KMS-11 (cell line): ENCODE measurements around the gene ARSJ.

Experiments used
- H2AFZ ChIP-seq: fragments of 200-600 bp; sonication (generic); 2 replicates; pipeline ENCODE4 v1.6.1; 2016; ENCODE audit warnings: antibody characterized with exemption, mixed run types, low read depth
- H3K27ac ChIP-seq: fragments of 200-600 bp; sonication (generic); 2 replicates; pipeline ENCODE4 v1.6.1; 2016; ENCODE audit warnings: mild to moderate bottlenecking, mixed run types
- H3K27me3 ChIP-seq: fragments of 200-600 bp; sonication (generic); 2 replicates; pipeline ENCODE4 v1.6.1; 2017; ENCODE audit warnings: mild to moderate bottlenecking, low read depth, mixed run types, moderate library complexity; ENCODE audit not compliant: insufficient read depth
- H3K36me3 ChIP-seq: fragments of 200-600 bp; sonication (generic); 2 replicates; pipeline ENCODE4 v1.6.1; 2017; ENCODE audit warnings: mild to moderate bottlenecking, mixed run types; ENCODE audit not compliant: insufficient read depth
- H3K4me1 ChIP-seq: fragments of 200-600 bp; sonication (generic); 2 replicates; pipeline ENCODE4 v1.6.1; 2016; ENCODE audit warnings: mild to moderate bottlenecking, low read depth, mixed run types; ENCODE audit not compliant: poor library complexity, severe bottlenecking
- H3K4me2 ChIP-seq: fragments of 200-600 bp; sonication (generic); 2 replicates; pipeline ENCODE4 v1.7.0; 2016; ENCODE audit warnings: mild to moderate bottlenecking, mixed run types
- H3K4me3 ChIP-seq: fragments of 200-600 bp; sonication (generic); IDR thresholded peaks from 2 replicates; pipeline ENCODE4 v1.6.1; 2017; ENCODE audit warnings: low read depth, low read length, mixed read lengths; ENCODE audit not compliant: insufficient read depth
- H3K79me2 ChIP-seq: fragments of 200-600 bp; sonication (generic); 2 replicates; pipeline ENCODE4 v1.6.1; 2016; ENCODE audit warnings: low read depth, mixed run types; ENCODE audit not compliant: insufficient read depth
- H3K9ac ChIP-seq: fragments of 200-600 bp; sonication (generic); 2 replicates; pipeline ENCODE4 v1.6.1; 2016; ENCODE audit warnings: mild to moderate bottlenecking, mixed run types
- H4K20me1 ChIP-seq: fragments of 200-600 bp; sonication (generic); 2 replicates; pipeline ENCODE4 v1.6.1; 2016; ENCODE audit warnings: mild to moderate bottlenecking, mixed run types; ENCODE audit not compliant: insufficient read depth
- TF ChIP-seq, protein P1 (sequence below): fragments of 200-600 bp; sonication (generic); conservative IDR thresholded peaks from 2 replicates; pipeline ENCODE4 v1.6.1; 2017; ENCODE audit warnings: low read depth, mild to moderate bottlenecking, antibody characterized with exemption, low read length, moderate library complexity, mixed read lengths

Gene ARSJ

DNA sequence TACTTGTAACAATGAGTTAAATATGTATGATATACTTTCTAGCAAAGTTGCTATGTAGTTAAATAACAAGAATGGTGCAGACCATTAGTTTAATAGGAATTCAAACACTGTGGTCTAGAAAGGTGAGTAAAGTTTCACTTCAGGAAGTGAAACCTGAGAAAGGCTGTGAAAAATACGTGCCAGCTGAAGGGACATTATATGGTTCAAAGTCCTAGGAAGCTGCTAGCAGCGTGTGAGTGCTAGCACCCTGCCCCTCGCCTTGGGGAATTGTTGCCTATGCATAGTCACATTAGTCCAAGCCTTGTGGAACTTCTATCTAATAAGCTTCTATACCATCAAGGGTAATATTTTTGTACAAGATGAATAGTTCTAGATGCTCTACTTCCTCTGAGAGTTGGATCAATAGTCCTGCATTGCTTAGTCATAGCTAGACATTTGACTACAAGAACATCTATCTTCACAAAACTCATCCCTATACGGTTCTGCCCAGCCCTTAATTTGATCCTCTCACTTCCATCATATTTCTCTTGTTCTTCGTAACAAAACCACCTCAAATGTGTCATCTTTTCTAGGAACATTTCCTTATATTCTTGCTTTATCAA, 45.8 kb upstream of the ARSJ start:
- no peak overlapping the region for H3K4me3 ChIP-seq
- H3K9ac ChIP-seq: no peak overlapping the region
- H4K20me1 ChIP-seq: no peaks in the 10 kb centered on the region
- H3K27ac ChIP-seq: no peak overlapping the region
- no peaks in the 10 kb centered on the region for H3K27me3 ChIP-seq
- no peak overlapping the region for H2AFZ ChIP-seq
- H3K4me2 ChIP-seq: 0 out of 2 replicates have a peak overlapping the region, but pooled peaks have one; percentile 10
- TF ChIP-seq, protein P1, sequence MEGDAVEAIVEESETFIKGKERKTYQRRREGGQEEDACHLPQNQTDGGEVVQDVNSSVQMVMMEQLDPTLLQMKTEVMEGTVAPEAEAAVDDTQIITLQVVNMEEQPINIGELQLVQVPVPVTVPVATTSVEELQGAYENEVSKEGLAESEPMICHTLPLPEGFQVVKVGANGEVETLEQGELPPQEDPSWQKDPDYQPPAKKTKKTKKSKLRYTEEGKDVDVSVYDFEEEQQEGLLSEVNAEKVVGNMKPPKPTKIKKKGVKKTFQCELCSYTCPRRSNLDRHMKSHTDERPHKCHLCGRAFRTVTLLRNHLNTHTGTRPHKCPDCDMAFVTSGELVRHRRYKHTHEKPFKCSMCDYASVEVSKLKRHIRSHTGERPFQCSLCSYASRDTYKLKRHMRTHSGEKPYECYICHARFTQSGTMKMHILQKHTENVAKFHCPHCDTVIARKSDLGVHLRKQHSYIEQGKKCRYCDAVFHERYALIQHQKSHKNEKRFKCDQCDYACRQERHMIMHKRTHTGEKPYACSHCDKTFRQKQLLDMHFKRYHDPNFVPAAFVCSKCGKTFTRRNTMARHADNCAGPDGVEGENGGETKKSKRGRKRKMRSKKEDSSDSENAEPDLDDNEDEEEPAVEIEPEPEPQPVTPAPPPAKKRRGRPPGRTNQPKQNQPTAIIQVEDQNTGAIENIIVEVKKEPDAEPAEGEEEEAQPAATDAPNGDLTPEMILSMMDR: no peak
- H3K36me3 ChIP-seq: no peaks in the 10 kb centered on the region
- peaks cover 51% of the 10 kb centered on the region for H3K4me1 ChIP-seq
- H3K79me2 ChIP-seq: no peaks in the 10 kb centered on the region

DNA sequence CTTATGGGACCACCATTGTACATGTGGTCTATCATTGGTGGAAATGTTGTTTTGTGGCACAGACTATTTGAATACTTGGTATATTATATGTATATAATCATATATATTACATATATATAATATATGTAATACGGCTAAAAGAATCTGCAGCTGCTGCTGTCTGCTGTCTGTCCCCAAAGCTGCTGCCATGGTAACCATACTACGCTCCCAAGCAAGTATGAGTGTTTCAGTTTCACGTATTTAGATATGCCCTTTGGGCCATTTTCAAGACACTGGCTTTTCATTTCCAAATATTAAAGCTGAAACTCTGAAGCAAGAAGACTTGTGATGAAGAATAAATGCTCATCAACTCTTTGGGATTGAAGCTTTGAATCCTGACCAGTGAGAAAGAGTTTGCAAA, 42.0 kb upstream of the ARSJ start:
- H3K9ac ChIP-seq: no peak overlapping the region
- H3K4me3 ChIP-seq: no peak overlapping the region
- no peaks in the 10 kb centered on the region for H3K27me3 ChIP-seq
- H2AFZ ChIP-seq: no peak overlapping the region
- no peak overlapping the region for H3K27ac ChIP-seq
- TF ChIP-seq, protein P1: no peak
- no peaks in the 10 kb centered on the region for H3K79me2 ChIP-seq
- H3K36me3 ChIP-seq: no peaks in the 10 kb centered on the region
- peak overlapping the region; percentile 16; the same call in 1 of the 2 replicates for H3K4me2 ChIP-seq
- peaks cover 33% of the 10 kb centered on the region for H3K4me1 ChIP-seq
- H4K20me1 ChIP-seq: no peaks in the 10 kb centered on the region

DNA sequence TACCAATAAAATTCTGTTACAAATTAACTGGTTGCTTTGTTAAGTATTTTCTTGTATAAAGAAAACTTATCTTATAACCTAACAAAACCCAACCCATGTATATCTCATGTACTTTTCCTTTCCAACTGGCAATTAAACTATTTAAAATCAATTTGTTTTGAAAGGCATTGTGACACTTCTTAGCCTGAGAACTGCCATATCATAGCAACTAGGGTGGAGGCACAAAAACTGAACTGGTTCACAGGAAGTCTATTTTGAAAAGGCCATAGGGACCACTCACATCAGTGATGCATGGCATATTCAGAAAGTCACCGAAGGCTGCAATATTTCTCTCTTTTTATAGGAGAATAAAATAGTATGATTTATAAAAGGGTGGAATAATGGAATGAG, 40.5 kb upstream of the ARSJ start:
- Histone ChIP-seq H3K36me3 (no peaks in the 10 kb centered on the region), H3K4me3 (no peak overlapping the region), H2AFZ (no peak overlapping the region), H3K9ac (no peak overlapping the region), H3K4me2 (no peak overlapping the region), H3K79me2 (no peaks in the 10 kb centered on the region), H3K27me3 (no peaks in the 10 kb centered on the region), H4K20me1 (no peaks in the 10 kb centered on the region), H3K27ac (no peak overlapping the region), H3K4me1 (peaks cover 19% of the 10 kb centered on the region)
- TF ChIP-seq, protein P1: no peak

DNA sequence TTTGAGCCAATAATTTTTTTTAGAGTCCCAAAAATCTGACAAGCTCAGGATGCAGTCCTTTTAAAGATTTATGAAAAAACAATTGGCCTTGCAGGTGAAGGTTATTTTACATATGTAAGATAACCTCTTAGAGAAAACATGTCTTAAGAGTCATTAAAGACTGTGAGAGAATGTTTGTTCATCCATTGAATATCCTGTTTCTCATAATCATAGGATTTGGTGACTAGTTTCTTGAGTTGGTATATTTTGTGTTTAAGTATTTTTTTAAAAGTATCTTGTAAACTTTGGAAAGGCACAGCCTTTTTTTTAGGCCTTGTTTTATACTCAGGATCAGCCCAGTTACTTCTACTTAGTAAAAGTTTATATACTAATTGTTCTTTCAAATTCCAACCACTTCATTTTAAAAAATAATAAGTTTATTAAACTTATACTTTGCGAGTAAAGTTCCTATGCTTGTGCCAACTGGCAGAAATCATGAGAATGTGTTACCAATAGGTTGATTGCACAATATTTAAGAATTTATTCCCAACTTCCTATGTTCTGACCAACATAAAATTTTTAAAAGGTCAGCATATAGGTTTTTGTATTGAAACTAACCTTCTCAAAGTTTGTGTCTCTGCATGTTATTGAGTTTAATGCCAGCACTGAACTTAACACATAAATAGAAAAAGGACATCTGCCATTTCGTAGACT, 40.0 kb upstream of the ARSJ start:
- TF ChIP-seq, protein P1: no peak
- H3K4me3 ChIP-seq: no peak overlapping the region
- peaks cover 17% of the 10 kb centered on the region for H3K4me1 ChIP-seq
- no peak overlapping the region for H3K4me2 ChIP-seq
- no peaks in the 10 kb centered on the region for H4K20me1 ChIP-seq
- H3K36me3 ChIP-seq: no peaks in the 10 kb centered on the region
- no peak overlapping the region for H2AFZ ChIP-seq
- no peak overlapping the region for H3K9ac ChIP-seq
- no peak overlapping the region for H3K27ac ChIP-seq
- H3K79me2 ChIP-seq: no peaks in the 10 kb centered on the region
- H3K27me3 ChIP-seq: no peaks in the 10 kb centered on the region
